ENCODE results near the gene LIN28B. TPM values are rescaled to one million over a fixed set of nuclear protein-coding genes. Genes with fewer than 3 reads are reported as not detected.
"Not testable (repeated sequence)": the region's sequence is repeated elsewhere in the genome, so short reads cannot be mapped to it uniquely, and the experiment has no call there.

Gene LIN28B
- total and polyA plus RNA-seq, 5 donors: not detected

DNA sequence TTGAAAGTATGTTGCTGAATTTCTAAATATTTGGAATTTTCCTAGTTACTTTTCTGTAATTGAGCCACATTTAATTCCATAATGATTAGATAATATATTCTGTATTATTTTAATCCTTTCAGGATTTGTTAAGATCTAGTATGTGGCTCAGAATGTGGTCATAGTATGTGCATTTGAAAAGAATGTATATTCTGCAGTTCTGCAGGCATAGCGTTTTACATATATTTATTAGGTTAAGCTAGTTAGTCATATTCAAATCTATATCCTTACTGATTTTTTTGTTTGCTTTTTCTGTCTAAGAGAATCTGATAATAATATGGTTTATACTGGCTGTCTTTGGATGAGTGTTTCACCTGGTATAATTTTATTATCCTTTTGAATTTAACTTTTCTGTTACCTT is 33.2 kb downstream of the LIN28B start:
- intact Hi-C loops (cut with DNase I): no loop called here
- ATAC-seq: no peak
- H3K27ac ChIP-seq (ENCODE audit: low read length): no peak overlapping the region
- no peak for DNase-seq
- H3K9me3 ChIP-seq (ENCODE audit: control insufficient read depth, low read length): no peaks in the 10 kb centered on the region
- no peak overlapping the region for H3K4me3 ChIP-seq (ENCODE audit: low read length)
- H3K4me1 ChIP-seq (ENCODE audit: control insufficient read depth, insufficient read depth, low read length): no peaks in the 10 kb centered on the region
- H3K27me3 ChIP-seq (ENCODE audit: control insufficient read depth, insufficient read depth): no peaks in the 10 kb centered on the region
- 91% methylated on average over 1 of the region's 1 CpG for WGBS

DNA sequence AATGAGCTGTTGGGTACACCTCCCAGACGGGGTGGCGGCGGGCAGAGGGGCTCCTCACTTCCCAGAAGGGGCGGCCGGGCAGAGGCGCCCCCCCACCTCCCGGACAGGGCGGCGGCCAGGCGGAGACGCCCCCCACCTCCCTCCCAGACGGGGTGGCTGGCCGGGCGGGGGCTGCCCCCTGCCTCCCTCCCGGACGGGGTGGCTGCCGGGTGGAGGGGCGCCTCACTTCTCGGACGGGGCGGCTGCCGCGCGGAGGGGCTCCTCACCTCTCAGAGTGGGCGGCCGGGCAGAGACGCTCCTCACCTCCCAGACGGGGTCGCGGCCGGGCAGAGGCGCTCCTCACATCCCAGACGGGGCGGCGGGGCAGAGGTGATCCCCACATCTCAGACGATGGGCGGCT is 34.2 kb downstream of the LIN28B start:
- intact Hi-C loops (cut with DNase I); H3K4me1 ChIP-seq (ENCODE audit: control insufficient read depth, insufficient read depth, low read length); H3K27ac ChIP-seq (ENCODE audit: low read length); H3K27me3 ChIP-seq (ENCODE audit: control insufficient read depth, insufficient read depth); H3K4me3 ChIP-seq (ENCODE audit: low read length); ATAC-seq; H3K9me3 ChIP-seq (ENCODE audit: control insufficient read depth, low read length): not testable (repeated sequence)
- 97% methylated on average over 37 of the region's 37 CpGs for WGBS
- DNase-seq: peak in 1 of 3 donors; percentile 64

- 93% methylated on average over 7 of the region's 7 CpGs for WGBS
- ATAC-seq; H3K27ac ChIP-seq (ENCODE audit: low read length); H3K27me3 ChIP-seq (ENCODE audit: control insufficient read depth, insufficient read depth); H3K4me1 ChIP-seq (ENCODE audit: control insufficient read depth, insufficient read depth, low read length); H3K9me3 ChIP-seq (ENCODE audit: control insufficient read depth, low read length); DNase-seq; intact Hi-C loops (cut with DNase I); H3K4me3 ChIP-seq (ENCODE audit: low read length): not testable (repeated sequence)
These were observed 36.7 kb downstream of the LIN28B start for GRCh38 chr6:104993576-104993975.

GRCh38 chr6:104995989-104996617 is 39.2 kb downstream of the LIN28B start:
- Histone ChIP-seq H3K4me3 (ENCODE audit: low read length) (no peak overlapping the region), H3K27ac (ENCODE audit: low read length) (no peak overlapping the region), H3K27me3 (ENCODE audit: control insufficient read depth, insufficient read depth) (no peaks in the 10 kb centered on the region), H3K9me3 (ENCODE audit: control insufficient read depth, low read length) (no peaks in the 10 kb centered on the region), H3K4me1 (ENCODE audit: control insufficient read depth, insufficient read depth, low read length) (no peaks in the 10 kb centered on the region)
- WGBS: 76% methylated on average over 2 of the region's 2 CpGs
- ATAC-seq: peak in 1 of 2 donors; percentile 67
- no peak for DNase-seq
- intact Hi-C loops (cut with DNase I): no loop called here

- Histone ChIP-seq H3K9me3 (ENCODE audit: control insufficient read depth, low read length) (no peaks in the 10 kb centered on the region), H3K27me3 (ENCODE audit: control insufficient read depth, insufficient read depth) (no peaks in the 10 kb centered on the region), H3K4me1 (ENCODE audit: control insufficient read depth, insufficient read depth, low read length) (no peaks in the 10 kb centered on the region), H3K27ac (ENCODE audit: low read length) (no peak overlapping the region), H3K4me3 (ENCODE audit: low read length) (no peak overlapping the region)
- no peak for DNase-seq
- no peak for ATAC-seq
- intact Hi-C loops (cut with DNase I): no loop called here
- 47% methylated on average over 1 of the region's 1 CpG for WGBS
These were observed 44.2 kb downstream of the LIN28B start for GRCh38 chr6:105001063-105001462.

DNA sequence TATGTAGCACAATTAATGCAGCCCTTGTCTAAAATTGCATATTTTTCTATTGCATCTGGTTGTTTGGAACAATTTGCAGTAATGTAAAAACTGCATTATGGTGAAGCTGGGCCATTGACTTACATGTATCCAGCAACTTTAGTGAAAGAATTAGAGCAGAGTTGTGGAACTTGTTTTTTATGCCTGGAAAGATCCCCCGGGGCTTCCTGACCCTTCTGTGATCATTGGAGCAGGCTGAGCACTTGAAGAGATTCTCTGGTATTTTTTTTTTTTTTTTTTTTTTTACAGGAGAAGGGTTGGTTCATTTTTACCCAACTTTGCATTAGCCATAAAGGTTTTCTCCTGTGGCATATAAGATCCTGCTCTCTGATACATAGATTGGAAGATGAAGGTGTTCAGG is 45.0 kb downstream of the LIN28B start:
- no peaks in the 10 kb centered on the region for H3K9me3 ChIP-seq (ENCODE audit: control insufficient read depth, low read length)
- no peaks in the 10 kb centered on the region for H3K27me3 ChIP-seq (ENCODE audit: control insufficient read depth, insufficient read depth)
- DNase-seq (no peak), ATAC-seq (no peak)
- H3K27ac ChIP-seq (ENCODE audit: low read length): no peak overlapping the region
- H3K4me1 ChIP-seq (ENCODE audit: control insufficient read depth, insufficient read depth, low read length): no peaks in the 10 kb centered on the region
- 57% methylated on average over 1 of the region's 1 CpG for WGBS
- intact Hi-C loops (cut with DNase I): no loop called here
- H3K4me3 ChIP-seq (ENCODE audit: low read length): no peak overlapping the region

GRCh38 chr6:105005451-105005850 is 48.5 kb downstream of the LIN28B start:
- no peak overlapping the region for H3K4me3 ChIP-seq (ENCODE audit: low read length)
- no peaks in the 10 kb centered on the region for H3K27me3 ChIP-seq (ENCODE audit: control insufficient read depth, insufficient read depth)
- WGBS: 48% methylated on average over 1 of the region's 1 CpG
- no peak for DNase-seq
- no peak overlapping the region for H3K27ac ChIP-seq (ENCODE audit: low read length)
- no peak for ATAC-seq
- intact Hi-C loops (cut with DNase I): no loop called here
- H3K9me3 ChIP-seq (ENCODE audit: control insufficient read depth, low read length): no peaks in the 10 kb centered on the region
- H3K4me1 ChIP-seq (ENCODE audit: control insufficient read depth, insufficient read depth, low read length): no peaks in the 10 kb centered on the region

DNA sequence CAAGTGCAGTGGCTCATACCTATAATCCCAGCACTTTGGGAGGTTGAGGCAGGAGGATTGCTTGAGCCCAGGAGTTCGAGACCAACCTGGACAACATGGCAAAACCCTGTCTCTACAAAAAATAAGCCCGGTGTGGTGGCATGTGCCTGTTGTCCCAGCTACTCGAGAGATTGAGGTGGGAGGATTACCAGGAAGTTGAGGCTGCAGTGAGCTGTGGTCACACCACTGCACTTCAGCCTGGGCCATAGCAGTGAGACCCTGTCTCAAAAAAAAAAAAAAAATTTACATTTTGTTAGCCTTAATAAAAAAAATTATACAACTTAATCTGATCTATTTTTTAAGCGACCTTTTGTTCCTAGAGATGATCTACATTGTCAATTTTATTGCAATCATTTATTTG is 56.6 kb downstream of the LIN28B start:
- ATAC-seq; H3K27me3 ChIP-seq (ENCODE audit: control insufficient read depth, insufficient read depth); H3K4me1 ChIP-seq (ENCODE audit: control insufficient read depth, insufficient read depth, low read length); H3K9me3 ChIP-seq (ENCODE audit: control insufficient read depth, low read length); intact Hi-C loops (cut with DNase I); H3K27ac ChIP-seq (ENCODE audit: low read length); H3K4me3 ChIP-seq (ENCODE audit: low read length); DNase-seq: not testable (repeated sequence)
- WGBS: 89% methylated on average over 4 of the region's 4 CpGs

- no peak for DNase-seq
- ATAC-seq: no peak
- H3K9me3 ChIP-seq (ENCODE audit: control insufficient read depth, low read length): no peaks in the 10 kb centered on the region
- intact Hi-C loops (cut with DNase I): no loop called here
- 86% methylated on average over 3 of the region's 3 CpGs for WGBS
- no peak overlapping the region for H3K4me3 ChIP-seq (ENCODE audit: low read length)
- no peaks in the 10 kb centered on the region for H3K27me3 ChIP-seq (ENCODE audit: control insufficient read depth, insufficient read depth)
- no peaks in the 10 kb centered on the region for H3K4me1 ChIP-seq (ENCODE audit: control insufficient read depth, insufficient read depth, low read length)
- H3K27ac ChIP-seq (ENCODE audit: low read length): no peak overlapping the region
These were observed 57.5 kb downstream of the LIN28B start for GRCh38 chr6:105014448-105014847.

DNA sequence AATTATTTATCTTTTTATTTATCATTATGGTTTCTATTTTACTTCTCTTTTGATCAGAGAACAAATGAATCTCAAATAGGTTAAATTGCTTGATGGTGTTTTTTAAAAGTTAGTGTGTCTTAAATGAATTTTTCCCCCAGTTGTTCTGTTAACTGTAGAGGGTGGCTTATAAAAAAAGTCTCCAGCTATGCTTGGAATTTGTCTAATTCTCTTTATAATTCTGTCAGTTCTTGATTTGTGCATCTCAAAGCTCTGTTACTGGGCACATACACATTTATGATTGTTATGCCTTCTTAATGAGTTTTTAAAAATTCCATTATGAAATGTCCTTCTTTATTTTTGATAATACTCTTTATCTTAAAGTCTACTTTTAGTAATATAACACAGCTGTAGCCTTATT is 58.0 kb downstream of the LIN28B start:
- H3K27ac ChIP-seq (ENCODE audit: low read length): no peak overlapping the region
- no peak for DNase-seq
- ATAC-seq: no peak
- no peaks in the 10 kb centered on the region for H3K27me3 ChIP-seq (ENCODE audit: control insufficient read depth, insufficient read depth)
- no peak overlapping the region for H3K4me3 ChIP-seq (ENCODE audit: low read length)
- intact Hi-C loops (cut with DNase I): no loop called here
- H3K4me1 ChIP-seq (ENCODE audit: control insufficient read depth, insufficient read depth, low read length): no peaks in the 10 kb centered on the region
- no peaks in the 10 kb centered on the region for H3K9me3 ChIP-seq (ENCODE audit: control insufficient read depth, low read length)

- ATAC-seq (no peak), DNase-seq (no peak)
- no peak overlapping the region for H3K27ac ChIP-seq (ENCODE audit: low read length)
- H3K9me3 ChIP-seq (ENCODE audit: control insufficient read depth, low read length): no peaks in the 10 kb centered on the region
- WGBS: 45% methylated on average over 2 of the region's 2 CpGs
- intact Hi-C loops (cut with DNase I): no loop called here
- no peaks in the 10 kb centered on the region for H3K27me3 ChIP-seq (ENCODE audit: control insufficient read depth, insufficient read depth)
- no peak overlapping the region for H3K4me3 ChIP-seq (ENCODE audit: low read length)
- H3K4me1 ChIP-seq (ENCODE audit: control insufficient read depth, insufficient read depth, low read length): no peaks in the 10 kb centered on the region
These were observed 58.6 kb downstream of the LIN28B start for GRCh38 chr6:105015482-105015881.

DNA sequence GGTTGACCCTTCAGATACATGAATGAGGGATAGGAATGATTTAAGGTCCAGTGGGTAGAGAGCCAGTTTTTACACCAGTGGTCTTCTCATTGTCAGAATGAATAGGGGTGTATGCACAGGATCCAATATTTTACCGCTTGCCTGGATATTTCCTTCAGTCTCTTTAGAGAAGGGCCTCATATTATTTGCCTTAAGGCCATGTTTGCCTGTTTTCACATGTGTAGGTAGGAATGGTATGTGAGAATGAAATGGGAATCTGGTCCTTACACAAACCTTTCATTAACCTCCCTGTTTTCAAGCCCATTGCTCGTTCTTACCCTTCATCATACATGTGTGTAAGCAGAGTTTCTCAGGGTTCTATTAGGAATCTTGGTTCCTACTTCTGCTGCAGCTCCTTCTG is 62.4 kb downstream of the LIN28B start:
- Histone ChIP-seq H3K9me3 (ENCODE audit: control insufficient read depth, low read length) (no peaks in the 10 kb centered on the region), H3K4me1 (ENCODE audit: control insufficient read depth, insufficient read depth, low read length) (no peaks in the 10 kb centered on the region), H3K27me3 (ENCODE audit: control insufficient read depth, insufficient read depth) (no peaks in the 10 kb centered on the region), H3K27ac (ENCODE audit: low read length) (no peak overlapping the region), H3K4me3 (ENCODE audit: low read length) (no peak overlapping the region)
- no peak for ATAC-seq
- 89% methylated on average over 2 of the region's 2 CpGs for WGBS
- intact Hi-C loops (cut with DNase I): no loop called here
- DNase-seq: no peak
